GM21423 (cell line): ENCODE data around the gene TDRD3.
"Not testable (repeated sequence)": the region's sequence is repeated elsewhere in the genome, so short reads cannot be mapped to it uniquely, and the experiment has no call there.

ENCODE experiments used
- ATAC-seq: cut with Tn5 transposase; IDR thresholded peaks from one replicate; pipeline ENCODE4 v1.9.1; 2021; ENCODE audit warnings: mild to moderate bottlenecking, moderate library complexity; ENCODE audit not compliant: unreplicated experiment

Gene TDRD3

DNA sequence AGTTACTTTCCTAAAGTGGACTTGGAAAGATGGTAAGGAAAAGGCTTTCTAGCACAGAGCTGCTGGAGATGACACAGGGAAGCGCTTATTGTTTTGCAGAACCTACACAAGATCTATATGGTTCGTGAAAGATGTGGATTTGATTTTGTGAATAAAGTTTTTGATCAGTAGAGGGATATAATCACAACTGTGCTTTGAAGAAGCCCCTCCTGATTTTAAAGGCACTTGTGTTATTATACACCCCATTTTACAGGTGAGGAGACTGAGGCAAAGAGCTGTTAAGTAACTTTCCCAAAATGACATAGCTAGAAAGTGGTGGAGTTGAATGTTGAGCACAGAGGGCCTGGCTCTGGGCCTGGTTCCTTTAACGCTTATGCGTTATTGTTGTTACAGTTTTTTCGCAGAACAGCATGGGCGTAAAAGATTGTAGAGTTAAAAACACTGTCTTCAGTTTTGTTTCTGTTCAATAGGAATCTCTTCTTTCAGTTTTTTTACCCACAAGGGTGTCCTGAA, 1.4 kb downstream of the TDRD3 start:
- no peak for ATAC-seq

DNA sequence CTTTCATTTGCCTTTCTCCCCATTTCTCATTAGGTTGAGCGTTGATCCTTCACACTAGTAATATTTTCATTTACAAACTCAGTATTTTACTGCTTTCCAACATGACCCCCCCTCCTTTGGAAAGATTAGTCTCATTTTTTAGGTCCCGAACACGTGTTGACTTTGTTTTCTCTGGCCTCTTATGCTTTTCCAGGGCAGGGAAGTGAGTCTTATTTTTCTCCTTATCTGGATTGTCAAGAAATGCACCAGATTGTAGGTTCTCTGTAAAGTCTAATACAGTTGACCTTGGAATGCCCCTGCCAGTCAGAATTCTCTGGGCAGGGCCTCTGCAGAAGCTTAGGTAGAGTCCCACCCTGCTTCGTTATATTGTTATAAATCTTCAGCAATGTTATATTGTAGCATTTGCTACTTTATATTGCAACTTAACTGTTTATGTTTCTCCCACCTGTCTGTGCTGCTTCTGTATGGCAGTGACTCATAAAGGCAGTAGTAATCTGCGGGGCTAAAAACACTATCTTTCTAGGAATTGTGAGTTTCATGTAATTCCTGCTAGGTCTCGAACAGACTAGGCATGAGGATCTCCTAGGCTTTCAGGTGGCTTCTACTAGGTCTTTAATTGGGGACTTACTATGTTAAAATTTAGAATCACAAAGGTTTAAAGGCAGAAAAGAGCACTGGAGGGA, 2.0 kb downstream of the TDRD3 start:
- no peak for ATAC-seq

DNA sequence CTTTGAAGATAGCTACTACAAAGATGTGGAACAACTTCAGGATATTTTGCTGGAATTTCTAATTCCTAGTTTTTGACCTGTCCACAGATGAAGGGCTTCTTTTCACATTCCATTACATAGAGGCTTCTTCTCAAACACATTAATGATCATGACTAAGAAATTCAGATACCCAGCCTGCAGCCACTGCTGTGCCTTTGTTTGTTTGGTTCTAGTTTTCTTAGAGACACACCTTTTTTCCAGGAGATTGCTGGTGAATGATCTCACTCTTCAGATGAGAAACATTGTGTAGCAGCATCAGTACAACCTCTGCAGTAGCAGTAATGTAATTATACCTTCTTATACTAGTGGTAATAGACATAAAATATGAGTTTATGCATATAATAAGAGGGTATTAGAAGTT, 5.0 kb downstream of the TDRD3 start:
- ATAC-seq, result no peak

DNA sequence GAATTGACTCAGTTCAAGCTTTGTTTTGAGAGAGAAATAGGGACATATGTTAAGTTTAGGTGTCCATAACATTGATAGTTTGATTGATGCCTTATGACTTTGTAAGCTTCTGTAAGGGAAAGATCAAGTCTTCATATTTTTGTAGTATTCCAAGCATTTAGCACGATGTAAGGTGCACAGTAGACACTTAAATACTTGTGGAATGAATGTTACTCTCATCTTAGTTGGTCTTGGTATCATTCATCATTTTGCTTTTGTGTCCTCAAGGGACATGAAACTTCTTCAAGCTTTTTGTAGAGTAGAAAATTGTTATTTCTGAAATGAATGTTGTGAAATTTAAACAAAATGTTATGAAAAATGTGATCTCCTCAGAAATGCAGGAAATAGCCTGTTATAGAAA, 10.1 kb downstream of the TDRD3 start:
- no peak for ATAC-seq

DNA sequence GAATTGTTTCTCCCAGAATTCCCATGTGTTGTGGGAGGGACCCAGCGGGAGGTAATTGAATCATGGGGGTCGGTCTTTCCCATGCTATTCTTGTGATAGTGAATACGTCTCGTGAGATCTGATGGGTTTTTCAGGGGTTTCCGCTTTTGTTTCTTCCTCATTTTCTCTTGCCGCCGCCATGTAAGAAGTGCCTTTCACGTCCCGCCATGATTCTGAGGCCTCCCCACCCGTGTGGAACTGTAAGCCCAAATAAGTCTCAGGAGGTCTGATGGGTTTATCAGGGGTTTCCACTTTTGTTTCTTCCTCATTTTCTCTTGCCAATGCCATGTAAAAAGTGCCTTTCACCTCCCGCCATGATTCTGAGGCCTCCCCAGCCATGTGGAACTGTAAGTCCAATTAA, 10.8 kb downstream of the TDRD3 start:
- ATAC-seq, result not testable (repeated sequence)

DNA sequence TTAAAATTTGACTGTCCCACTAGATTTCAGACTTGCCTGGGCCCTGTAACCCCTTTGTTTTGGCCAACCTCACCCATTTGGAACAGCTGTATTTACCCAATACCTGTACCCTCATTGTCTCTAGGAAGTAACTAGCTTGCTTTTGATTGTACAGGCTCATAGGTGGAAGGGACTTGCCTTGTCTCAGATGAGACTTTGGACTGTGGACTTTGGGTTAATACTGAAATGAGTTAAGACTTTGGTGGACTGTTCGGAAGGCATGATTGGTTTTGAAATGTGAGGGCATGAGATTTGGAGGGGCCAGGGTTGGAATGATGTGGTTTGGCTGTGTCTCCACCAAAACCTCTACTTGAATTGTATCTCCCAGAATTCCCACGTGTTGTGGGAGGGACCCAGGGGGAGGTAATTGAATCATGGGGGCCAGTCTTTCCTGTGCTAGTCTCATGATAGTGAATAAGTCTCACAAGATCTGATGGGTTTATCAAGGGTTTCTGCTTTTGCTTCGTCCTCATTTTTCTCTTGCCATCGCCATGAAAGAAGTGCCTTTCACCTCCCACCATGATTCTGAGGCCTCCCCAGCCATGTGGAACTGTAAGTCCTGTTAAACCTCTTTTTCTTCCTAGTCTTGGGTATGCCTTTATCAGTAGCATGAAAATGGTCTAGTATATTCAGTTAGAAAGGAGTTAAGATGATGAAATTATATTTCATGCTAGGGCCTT, 12.7 kb downstream of the TDRD3 start:
- not testable (repeated sequence) for ATAC-seq

DNA sequence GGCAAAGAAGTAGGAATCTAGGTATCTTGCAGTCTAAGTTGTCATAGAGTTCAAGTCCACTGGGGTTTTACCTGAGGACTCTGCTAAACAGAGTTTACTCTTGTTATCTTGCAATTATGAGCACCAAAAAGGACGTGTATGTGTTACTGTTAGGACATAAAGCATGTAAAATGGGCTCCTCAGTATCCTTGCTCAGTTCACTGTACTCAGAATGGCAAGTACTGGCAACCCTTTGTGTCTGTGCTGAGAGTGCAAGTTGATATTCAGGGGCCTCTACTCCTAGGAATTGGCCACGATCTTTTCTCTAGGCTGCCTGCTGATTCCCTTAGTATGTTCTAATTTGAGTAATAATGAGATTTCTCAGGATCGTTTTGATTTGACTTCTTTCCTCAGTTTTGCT, 13.3 kb downstream of the TDRD3 start:
- ATAC-seq, result no peak

DNA sequence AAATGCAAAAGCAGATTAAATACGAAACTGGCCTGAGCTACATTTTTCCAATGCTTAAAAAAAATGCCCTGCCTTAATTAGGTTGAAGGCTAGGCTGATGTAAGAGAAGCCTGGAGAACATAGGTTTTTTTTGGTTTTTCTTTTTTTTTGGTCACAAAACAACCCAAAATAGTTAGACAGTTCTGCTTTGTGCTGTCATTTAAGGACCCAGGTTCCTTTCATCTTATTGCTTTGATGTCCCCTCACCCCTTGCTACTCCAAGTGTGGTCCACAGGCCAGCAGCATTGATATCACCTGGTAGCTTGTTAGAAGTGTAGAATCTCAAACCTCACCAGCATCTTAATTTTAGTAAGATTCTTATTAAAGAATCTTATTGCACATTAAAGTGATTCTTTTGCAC, 14.4 kb downstream of the TDRD3 start:
- no peak for ATAC-seq

DNA sequence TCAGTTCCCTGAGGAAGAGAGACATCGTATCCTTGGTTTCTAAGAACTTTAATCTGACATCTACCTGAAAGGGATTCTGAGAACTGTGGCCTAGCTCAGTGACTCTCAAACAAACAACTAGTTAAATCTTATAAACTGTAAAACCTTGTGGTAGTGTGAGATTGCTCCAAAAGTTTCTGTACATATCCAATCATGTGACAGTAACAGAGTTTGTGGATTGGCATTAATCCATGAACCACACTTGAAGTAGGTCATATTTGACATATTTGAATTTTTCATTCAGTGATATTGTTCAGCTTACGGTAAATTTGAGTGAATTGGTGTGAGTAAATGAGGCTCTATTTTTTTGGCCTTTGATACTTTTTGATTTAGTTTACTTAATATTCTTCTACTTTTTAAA, 15.0 kb downstream of the TDRD3 start:
- ATAC-seq, result no peak

DNA sequence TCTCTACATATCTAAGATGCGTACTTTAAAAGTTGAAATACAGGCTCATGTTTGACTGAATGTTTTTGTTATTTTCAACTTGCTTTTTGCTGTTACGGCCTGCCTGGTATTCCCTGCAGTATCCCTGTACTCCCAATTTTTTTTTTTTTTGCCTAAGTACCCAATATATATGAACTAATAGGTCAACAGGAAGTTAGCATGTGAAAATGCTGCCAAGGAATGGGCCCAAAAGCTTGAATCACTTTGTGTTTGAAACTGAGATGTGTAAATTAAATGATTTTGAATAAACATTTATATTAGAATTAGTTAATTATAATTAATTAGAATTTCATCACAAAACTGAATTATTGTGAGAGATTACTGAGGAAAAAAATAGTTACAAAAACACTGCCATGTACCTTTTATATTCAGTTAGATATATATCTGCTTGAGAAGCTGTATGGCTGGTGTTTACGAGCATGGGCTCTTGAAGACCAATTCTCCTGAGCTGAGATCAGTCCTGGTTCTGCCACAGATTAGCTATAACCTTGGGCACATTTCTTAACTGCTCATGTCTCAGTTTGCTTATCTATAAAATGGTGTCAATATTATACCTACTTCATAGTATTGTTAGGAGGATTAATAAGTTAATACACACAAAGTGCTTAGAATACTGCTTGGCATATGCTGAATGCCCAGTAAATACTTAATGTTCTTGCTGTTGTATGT, 16.0 kb downstream of the TDRD3 start:
- ATAC-seq, result no peak

DNA sequence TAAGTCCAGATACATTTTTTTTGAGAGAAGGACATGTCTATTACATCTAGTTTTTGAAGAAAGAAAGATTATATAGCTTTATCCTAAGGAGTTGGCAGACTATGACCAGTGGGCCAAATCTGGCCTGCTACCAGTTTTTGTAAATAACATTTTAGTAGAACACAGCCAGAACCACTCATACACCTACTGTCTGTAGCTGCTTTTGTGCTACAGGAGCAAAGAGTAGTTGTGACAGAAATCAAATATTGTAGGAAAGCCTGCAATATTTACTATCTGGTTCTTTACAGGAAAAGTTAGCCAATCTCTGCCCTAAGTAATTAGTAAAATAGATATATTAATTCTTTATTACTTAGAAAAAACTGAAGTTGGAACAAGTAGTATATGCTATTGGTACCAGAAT, 17.2 kb downstream of the TDRD3 start:
- ATAC-seq, result no peak

DNA sequence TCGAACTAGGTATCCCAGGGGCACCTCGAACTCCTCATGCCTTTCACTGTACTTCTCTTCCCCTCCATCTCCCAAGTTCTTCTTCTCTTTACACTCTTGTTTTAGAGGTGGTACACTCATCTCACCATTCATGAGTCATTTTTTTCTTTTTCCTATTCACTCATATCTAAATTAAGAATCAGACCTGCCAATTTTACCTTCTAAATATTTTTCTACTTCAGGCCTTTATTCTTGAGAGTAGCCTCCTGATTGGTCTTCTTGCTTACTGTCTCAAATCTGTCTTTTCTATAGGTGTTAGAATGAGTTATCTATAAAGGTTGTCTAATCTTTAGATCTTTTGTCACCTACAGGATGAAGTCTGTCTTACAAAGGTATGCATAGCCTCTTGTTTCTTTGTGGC, 20.7 kb downstream of the TDRD3 start:
- no peak for ATAC-seq

DNA sequence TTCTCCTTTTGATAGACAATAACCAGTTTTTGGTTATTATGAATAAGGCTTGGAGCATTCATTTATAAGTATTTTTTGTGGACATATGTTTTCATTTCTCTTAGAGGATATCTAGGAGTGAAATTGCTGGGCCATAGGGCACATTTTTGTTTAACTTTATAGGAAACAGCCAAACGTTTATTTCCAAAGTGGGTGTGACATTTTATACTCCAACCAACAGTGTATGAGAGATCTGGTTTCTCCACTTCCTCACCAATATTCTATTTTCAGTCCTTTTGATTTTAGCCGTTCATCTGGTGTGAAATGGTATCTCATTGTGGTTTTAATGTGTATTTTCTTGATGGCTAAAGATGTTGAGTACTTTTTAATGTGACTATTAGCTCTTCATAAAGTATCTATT, 21.9 kb downstream of the TDRD3 start:
- no peak for ATAC-seq

DNA sequence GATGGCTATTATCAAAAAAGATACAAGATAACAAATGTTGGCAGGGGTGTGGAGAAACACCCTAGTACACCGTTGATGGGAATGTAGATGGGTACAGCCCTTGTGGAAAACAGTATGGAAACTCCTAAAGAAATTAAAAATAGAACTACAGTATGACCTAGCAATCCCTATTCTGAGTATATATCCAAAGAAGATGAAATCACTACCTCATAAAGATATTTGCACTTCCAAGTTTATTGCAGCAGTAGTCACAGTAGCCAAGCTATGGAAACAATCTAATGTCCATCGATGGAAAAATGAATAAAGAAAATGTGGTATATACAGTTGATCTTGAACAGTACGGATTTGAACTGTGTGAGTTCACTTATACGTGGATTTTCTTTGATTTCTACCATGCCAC, 28.3 kb downstream of the TDRD3 start:
- ATAC-seq, result no peak

DNA sequence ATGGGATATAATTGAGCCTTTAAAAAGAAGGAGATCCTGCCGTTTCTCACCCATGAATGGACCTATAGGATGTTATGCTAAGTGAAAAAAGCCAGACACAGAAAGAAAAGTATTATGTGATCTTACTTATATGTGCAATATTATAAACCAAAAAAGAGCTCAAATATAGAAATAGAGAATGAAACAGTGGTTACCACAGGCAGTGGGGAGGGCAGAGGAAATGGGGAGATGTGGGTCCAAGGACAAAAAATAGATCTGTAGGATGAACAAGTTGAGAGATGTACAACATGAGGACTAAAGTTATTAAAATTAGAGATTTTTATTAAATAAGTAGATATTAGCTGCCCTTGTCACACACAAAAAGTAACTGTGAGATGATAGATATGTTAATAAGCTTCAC, 29.1 kb downstream of the TDRD3 start:
- ATAC-seq, result no peak

DNA sequence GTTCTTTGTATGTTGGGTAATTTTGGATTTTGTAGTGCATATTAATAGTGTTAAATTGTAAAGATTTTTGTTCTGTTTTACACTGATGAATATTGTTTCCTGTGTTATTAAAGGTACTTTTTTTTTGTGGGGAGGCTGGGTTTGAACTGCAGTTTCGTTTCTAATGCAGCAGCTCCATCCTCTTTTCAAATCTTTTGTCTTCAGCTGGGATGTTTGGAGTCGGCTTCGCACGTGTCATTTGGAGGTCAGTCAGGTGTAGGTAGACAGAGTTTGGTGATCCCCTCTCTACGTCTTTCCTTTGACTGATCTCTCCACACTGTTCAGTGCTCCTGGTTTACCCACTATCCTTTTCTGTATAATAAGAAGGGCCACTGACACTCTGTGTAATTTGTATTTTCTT, 30.3 kb downstream of the TDRD3 start:
- peak; percentile 46 for ATAC-seq

DNA sequence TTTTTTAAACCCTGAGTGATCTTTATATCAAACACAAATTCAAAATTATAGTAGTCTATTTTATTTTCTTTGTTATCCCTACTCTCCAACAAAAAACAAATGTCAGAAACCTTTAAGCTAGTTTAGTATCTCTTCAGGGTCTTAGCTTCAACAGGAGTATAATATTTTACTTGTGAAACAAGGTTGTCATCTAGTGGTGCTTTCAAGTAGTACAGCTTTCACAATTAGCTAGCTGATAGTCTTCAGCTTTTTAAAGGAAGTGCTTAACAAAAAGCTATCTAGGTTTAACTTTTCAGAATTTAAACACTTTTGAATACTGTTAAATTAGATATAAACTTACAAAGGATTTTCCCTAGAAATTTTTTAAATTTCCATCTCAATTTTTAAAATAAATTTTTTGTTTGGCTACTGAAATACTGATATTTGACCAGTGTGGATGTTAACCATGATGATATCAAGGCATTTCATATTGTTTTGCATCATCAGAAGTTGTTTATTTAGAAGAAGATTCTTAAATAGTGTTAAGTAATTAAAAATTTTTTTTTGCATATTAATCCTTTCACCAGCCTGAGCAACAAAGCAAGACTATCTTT, 34.2 kb downstream of the TDRD3 start:
- ATAC-seq, result peak; percentile 67

DNA sequence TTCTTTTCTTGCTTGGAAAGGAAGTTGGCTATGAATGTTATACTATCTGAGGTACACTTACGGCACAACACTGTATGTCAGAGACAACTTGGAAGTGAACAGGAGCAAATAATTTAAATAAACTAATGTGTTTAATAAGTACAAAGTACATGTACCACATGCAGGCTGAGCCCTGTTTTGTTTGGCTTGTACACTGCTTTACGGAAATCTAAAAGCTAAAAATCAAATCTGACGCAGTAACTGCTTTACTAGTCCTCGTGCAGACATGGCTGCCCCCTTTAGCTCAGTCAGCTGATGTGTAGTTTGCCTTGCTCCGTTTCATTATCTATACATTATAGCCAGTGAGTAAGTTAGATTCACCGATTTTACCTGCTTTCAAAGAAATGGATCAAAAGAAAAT, 36.5 kb downstream of the TDRD3 start:
- no peak for ATAC-seq

DNA sequence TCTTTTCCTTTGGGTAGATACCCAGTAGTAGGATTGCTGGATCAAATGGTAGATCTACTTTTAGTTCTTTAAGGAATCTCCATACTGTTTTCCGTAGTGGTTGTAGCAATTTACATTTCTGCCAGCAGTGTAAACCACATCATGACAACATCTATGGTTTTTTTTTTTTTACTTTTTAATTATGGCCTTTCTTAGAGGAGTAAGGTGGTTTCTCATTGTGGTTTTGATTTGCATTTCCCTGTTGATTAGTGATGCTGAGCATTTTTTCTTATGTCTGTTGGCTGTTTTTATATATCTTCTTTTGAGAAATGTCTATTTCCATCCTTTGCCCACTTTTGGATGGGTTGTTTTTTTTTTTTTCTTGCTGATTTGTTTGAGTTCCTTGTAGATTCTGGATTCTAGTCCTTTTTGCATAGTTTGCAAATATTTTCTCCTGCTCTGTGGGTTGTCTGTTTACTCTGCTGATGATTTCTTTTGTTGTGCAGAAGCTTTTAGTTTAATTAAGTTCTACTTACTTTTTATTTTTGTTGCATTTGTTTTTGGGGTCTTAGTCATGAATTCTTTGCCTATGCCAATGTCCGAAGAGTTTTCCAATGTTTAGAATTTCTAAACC, 38.8 kb downstream of the TDRD3 start:
- ATAC-seq, result no peak

DNA sequence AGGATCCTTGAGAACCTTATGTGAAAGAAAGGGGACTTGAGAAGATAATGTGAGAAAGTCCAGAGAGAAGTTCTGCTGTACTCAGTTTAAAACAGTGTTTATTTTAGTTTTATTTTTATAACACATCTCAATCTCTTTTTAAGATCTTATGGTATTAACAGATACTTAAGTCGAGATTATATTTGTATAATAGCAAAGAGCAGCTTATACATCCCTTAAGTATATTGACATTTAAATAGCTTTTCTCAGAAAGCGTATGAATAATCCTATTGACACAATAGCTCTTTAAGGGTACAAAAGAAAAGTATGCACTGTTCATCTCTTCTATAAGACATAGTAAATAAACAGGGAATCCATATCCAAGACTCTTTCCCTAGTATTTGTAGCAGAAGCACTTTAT, 42.2 kb downstream of the TDRD3 start:
- ATAC-seq, result no peak

DNA sequence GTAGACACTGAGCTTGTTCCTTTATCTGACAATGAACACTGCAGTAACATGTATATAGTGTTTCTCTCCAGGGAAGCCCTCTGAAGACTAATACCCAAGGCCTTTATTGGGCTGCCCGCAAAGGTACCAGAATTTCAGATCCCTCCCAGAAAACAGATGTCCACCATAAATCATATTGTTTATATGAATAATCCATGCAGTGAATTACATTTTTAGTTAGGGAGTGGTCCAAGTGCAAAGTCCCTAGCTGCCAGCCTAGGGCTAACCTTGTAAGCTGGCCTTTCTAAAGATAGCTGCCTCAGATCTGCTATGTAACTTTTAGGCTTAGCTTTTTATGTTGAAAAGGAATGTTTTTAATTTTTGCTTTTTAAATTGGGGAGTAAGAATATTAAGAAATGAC, 44.7 kb downstream of the TDRD3 start:
- ATAC-seq, result no peak
